ENCODE data around the gene DNTT.

- TF ChIP-seq GATA2 (IDR thresholded peaks at IDR 0.05; ENCODE audit: low read depth, low read length): no peak
- no peak for TF ChIP-seq GATA3 (IDR thresholded peaks at IDR 0.05; ENCODE audit: low read depth, low read length)
Measured at GRCh38 chr10:96283351-96283750, 20.9 kb upstream of the DNTT start.

Measured in SH-SY5Y (cell line).